GM12892 (cell line): ENCODE results near the gene RAB44.

ENCODE experiments used
- POLR2A ChIP-seq: IDR thresholded peaks from 2 replicates; pipeline ENCODE4 v1.6.1; 2011; ENCODE audit warnings: low read depth, low read length, control low read depth
- POLR2AphosphoS5 ChIP-seq: IDR thresholded peaks from 2 replicates; pipeline ENCODE4 v1.6.1; 2011; ENCODE audit warnings: low read depth, low read length, control low read depth
- TAF1 ChIP-seq: IDR thresholded peaks from 2 replicates; pipeline ENCODE4 v1.6.1; 2011; ENCODE audit warnings: low read depth, mild to moderate bottlenecking, control low read depth, low read length, borderline replicate concordance

DNA sequence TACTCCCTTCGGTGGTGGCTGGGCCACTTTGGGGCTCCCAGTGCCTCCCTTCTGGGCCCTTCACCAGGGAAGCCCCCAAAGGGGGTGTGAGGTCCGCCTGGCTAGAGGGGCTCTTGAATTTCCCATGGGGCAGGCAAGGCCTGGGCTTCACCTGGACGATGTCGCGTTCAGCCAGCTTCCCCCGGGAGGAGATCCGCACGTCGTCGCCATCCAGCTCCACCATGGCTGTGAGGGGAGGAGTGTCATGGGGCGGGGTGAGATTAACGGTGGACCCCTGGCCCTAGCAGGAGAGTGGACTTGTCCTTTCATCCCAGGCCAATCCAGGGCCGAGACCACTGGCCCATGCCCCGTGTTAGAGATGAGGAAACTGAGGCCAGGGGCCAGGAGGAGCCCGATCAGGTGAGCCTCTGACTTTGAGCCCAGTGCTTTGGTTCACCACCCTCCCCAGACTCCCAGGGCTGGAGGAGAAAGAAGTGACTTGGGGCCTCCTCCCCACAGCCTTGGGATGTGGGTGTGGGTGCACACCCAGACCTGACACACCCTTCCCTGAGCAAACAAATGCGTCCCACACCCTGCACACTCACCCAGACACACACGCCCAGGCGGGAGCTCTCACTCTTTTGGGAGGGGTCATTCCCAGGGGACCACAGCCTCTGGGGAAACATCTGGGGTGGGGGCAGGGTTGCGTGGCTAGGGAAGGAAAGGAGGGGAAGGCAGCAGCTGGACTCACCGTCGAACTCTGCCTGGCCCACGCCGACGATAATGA, 46.1 kb downstream of the RAB44 start:
- no peak for TF ChIP-seq POLR2A
- TF ChIP-seq POLR2AphosphoS5, result no peak
- TF ChIP-seq TAF1, result no peak
